Fibroblast of lung (primary cell): ENCODE results near the gene XRN2. TPM values are rescaled to one million over a fixed set of nuclear protein-coding genes. Genes with fewer than 3 reads are reported as not detected.
"Not testable (repeated sequence)": the region's sequence is repeated elsewhere in the genome, so short reads cannot be mapped to it uniquely, and the experiment has no call there.

ENCODE experiments used
- DNase-seq, 2 donors: peaks; one replicate each; pipeline versions ENCODE4 v3.0.0 to v3.0.0-alpha.2; 2010; ENCODE audit warnings: low read depth in 2 of 2
- H2AFZ ChIP-seq: 2 replicates; pipeline ENCODE4 v1.5.1; 2012; ENCODE audit warnings: low read length, control low read depth, inconsistent platforms
- H3K27ac ChIP-seq: 2 replicates; pipeline ENCODE4 v1.5.1; 2011; ENCODE audit warnings: low read length, control low read depth; ENCODE audit not compliant: insufficient read depth
- H3K27me3 ChIP-seq: 2 replicates; pipeline ENCODE4 v1.5.1; 2011; ENCODE audit warnings: mild to moderate bottlenecking, low read length; ENCODE audit not compliant: control insufficient read depth, insufficient read depth
- H3K36me3 ChIP-seq: 2 replicates; pipeline ENCODE4 v1.5.1; 2011; ENCODE audit warnings: low read length; ENCODE audit not compliant: control insufficient read depth, insufficient read depth
- H3K4me1 ChIP-seq: 2 replicates; pipeline ENCODE4 v1.5.1; 2011; ENCODE audit warnings: low read length; ENCODE audit not compliant: control insufficient read depth, insufficient read depth; ENCODE audit errors: extremely low read depth
- H3K4me2 ChIP-seq: 2 replicates; pipeline ENCODE4 v1.5.1; 2011; ENCODE audit warnings: low read length, control low read depth; ENCODE audit not compliant: insufficient read depth; ENCODE audit errors: extremely low read depth
- H3K4me3 ChIP-seq, 4 experiments: fragments of 200-600 bp in 1 of 4; sonication (generic) in 1 of 4; replicated peaks in 1 of 4; 2 replicates each; pipeline ENCODE4 v1.5.1; 2011 to 2016; ENCODE audit warnings: low read length in 4 of 4, low read depth in 3 of 4, mild to moderate bottlenecking in 3 of 4, control low read depth in 2 of 4, inconsistent platforms in 1 of 4, mixed read lengths in 1 of 4; ENCODE audit not compliant: insufficient read depth in 1 of 4; ENCODE audit errors: control extremely low read depth in 1 of 4
- H3K79me2 ChIP-seq: 2 replicates; pipeline ENCODE4 v1.5.1; 2012; ENCODE audit warnings: mild to moderate bottlenecking, low read length, inconsistent platforms; ENCODE audit not compliant: control insufficient read depth, insufficient read depth
- H3K9ac ChIP-seq: 2 replicates; pipeline ENCODE4 v1.5.1; 2011; ENCODE audit warnings: mild to moderate bottlenecking, low read length, control low read depth; ENCODE audit not compliant: insufficient read depth
- H3K9me3 ChIP-seq: 2 replicates; pipeline ENCODE4 v1.5.1; 2012; ENCODE audit warnings: low read depth, low read length; ENCODE audit not compliant: control insufficient read depth, insufficient read depth
- H4K20me1 ChIP-seq: 2 replicates; pipeline ENCODE4 v1.5.1; 2011; ENCODE audit warnings: low read length; ENCODE audit not compliant: control insufficient read depth, insufficient read depth; ENCODE audit errors: extremely low read depth
- EZH2 ChIP-seq: IDR thresholded peaks from 2 replicates; pipeline ENCODE4 v1.5.1; 2012; ENCODE audit warnings: low read length, control low read depth, mild to moderate bottlenecking; ENCODE audit errors: missing control alignments
- polyA plus RNA-seq, 2 donors: library from polyadenylated mRNA; depleted of rRNA in 1 of 2; stranded (reverse) in 1 of 2; unstranded in 1 of 2; fragments of >200 nt; gene quantifications; 2 replicates each; pipeline ENCODE4 v1.2.1, GENCODE V29; 2011 to 2012; ENCODE audit warnings: missing spikeins in 1 of 2
- total RNA-seq: library from RNA; depleted of rRNA; stranded (reverse); fragments of >200 nt; gene quantifications from 2 replicates; pipeline ENCODE4 v1.2.1, GENCODE V29; 2014
- TF ChIP-seq, protein P1 (sequence below), 2 donors: IDR thresholded peaks in 1 of 2; conservative IDR thresholded peaks in 1 of 2; 1 replicate in 1 of 2; 2 replicates in 1 of 2; pipeline ENCODE4 v1.5.1; 2011 to 2012; ENCODE audit warnings: low read length in 2 of 2, control low read depth in 1 of 2, inconsistent platforms in 1 of 2, low read depth in 1 of 2, mild to moderate bottlenecking in 1 of 2

XRN2 gene
- total and polyA plus RNA-seq, 2 donors (not counting 1 experiment from before 2014, with no cell fraction given), result 99.3 to 99.6 TPM

DNA sequence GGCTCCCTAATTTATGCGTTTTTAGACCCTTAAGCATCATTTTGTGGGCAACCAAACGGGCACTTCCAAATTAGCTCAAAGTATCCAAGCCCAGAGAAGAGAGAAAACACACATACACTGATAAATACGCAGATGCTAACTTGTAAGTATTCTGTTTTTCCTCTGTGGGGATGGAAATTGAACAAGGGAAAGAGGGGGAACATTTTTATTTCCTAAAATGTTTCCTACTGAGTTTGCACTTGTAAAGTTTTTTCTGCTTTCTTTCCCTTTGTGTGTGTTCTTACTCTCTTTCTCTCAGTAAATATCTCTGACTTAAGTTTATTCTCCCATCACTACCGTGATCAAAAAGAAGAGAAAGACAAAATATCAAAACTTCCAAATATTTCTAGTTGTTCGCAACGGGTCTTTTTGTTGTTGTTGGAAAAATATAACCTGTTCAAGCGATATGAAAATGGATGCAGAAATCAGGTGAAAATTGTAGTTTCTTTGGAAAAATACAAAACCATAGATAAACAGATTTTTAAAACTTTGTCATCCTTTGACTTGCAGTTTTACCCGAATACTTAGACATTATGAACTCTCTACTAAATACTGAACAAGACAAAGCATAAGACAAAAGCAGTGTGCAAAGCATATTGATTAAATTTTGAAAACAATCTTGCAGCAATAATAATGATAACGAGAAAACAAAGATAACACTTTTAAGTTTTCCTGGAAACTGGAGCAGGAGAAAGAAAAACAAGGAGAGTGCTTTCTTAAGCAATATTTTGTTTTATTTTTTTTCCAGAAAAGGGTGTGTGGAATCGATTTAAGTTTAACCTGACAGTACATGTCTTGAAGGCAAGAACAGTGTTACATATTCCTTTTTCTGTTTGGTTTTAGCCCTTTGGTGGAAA lies 95.2 kb downstream of the XRN2 start:
- Histone ChIP-seq H3K27ac (no peak overlapping the region), H3K36me3 (no peaks in the 10 kb centered on the region), H3K27me3 (peaks cover 51% of the 10 kb centered on the region), H3K9ac (no peak overlapping the region), H3K79me2 (no peaks in the 10 kb centered on the region), H3K4me3 (no peak overlapping the region), H4K20me1 (no peaks in the 10 kb centered on the region), H3K4me1 (no peaks in the 10 kb centered on the region), H3K9me3 (no peaks in the 10 kb centered on the region), H2AFZ (no peak overlapping the region), H3K4me2 (no peak overlapping the region)
- TF ChIP-seq, protein P1, sequence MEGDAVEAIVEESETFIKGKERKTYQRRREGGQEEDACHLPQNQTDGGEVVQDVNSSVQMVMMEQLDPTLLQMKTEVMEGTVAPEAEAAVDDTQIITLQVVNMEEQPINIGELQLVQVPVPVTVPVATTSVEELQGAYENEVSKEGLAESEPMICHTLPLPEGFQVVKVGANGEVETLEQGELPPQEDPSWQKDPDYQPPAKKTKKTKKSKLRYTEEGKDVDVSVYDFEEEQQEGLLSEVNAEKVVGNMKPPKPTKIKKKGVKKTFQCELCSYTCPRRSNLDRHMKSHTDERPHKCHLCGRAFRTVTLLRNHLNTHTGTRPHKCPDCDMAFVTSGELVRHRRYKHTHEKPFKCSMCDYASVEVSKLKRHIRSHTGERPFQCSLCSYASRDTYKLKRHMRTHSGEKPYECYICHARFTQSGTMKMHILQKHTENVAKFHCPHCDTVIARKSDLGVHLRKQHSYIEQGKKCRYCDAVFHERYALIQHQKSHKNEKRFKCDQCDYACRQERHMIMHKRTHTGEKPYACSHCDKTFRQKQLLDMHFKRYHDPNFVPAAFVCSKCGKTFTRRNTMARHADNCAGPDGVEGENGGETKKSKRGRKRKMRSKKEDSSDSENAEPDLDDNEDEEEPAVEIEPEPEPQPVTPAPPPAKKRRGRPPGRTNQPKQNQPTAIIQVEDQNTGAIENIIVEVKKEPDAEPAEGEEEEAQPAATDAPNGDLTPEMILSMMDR (conservative IDR thresholded peaks at IDR 0.05 in 1 of 2, IDR thresholded peaks at IDR 0.05 in 1 of 2; ENCODE audit: low read depth in 1 of 2, low read length in 2 of 2), result no peak
- no peak for TF ChIP-seq EZH2
- no peak for DNase-seq

DNA sequence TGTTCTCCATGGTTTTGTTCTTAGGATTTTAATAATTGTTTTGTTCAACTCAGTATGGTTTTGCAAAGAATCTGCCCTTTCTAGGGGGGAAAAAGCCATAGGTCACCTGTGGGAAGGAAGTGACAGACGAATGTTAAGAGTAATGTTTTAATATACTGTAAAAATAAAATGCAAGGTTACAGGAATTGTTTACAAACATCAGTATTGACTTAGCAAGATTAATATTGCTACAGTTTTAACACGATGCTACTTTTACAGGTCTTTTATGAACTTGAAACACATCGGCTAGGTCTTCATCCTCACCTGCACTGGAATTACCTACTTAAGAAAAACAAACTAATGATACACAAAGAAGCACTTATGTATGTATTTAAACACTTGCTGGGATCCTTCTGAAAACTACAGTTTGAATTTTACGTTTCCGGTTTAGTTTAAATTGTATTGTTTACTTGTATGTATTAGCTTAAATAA lies 95.9 kb downstream of the XRN2 start:
- peak; percentile 61 for TF ChIP-seq EZH2
- TF ChIP-seq, protein P1 (conservative IDR thresholded peaks at IDR 0.05 in 1 of 2, IDR thresholded peaks at IDR 0.05 in 1 of 2; ENCODE audit: low read depth in 1 of 2, low read length in 2 of 2), result no peak
- Histone ChIP-seq H2AFZ (no peak overlapping the region), H3K27me3 (peaks cover 51% of the 10 kb centered on the region), H4K20me1 (no peaks in the 10 kb centered on the region), H3K79me2 (no peaks in the 10 kb centered on the region), H3K9me3 (no peaks in the 10 kb centered on the region), H3K4me2 (no peak overlapping the region), H3K9ac (no peak overlapping the region), H3K4me3 (no peak overlapping the region), H3K4me1 (no peaks in the 10 kb centered on the region), H3K27ac (no peak overlapping the region), H3K36me3 (no peaks in the 10 kb centered on the region)
- DNase-seq, result no peak

DNA sequence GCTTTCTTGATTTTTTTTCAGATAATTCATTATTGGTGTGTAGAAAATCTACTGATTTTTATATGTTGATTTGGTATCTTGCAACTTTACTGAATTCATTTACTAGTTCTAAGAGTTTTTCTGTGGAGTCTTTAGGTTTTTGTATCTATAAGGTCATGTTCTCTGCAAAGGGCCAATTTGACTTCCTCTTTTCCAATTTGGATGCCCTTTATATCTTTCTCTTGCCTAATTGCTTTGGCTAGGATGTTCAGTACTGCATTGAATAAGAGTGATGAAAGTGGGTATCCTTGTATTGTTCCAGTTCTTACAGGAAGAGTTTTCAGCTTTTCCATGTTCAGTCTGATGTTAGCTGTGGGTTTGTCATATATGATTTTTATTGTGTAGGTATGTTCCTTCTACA lies 108.6 kb downstream of the XRN2 start:
- Histone ChIP-seq H3K4me3 (no peak overlapping the region), H3K4me1 (no peaks in the 10 kb centered on the region), H4K20me1 (no peaks in the 10 kb centered on the region), H3K4me2 (no peak overlapping the region), H3K9ac (no peak overlapping the region), H3K27me3 (no peaks in the 10 kb centered on the region), H3K79me2 (no peaks in the 10 kb centered on the region), H3K27ac (no peak overlapping the region), H3K36me3 (no peaks in the 10 kb centered on the region), H3K9me3 (no peaks in the 10 kb centered on the region), H2AFZ (no peak overlapping the region)
- TF ChIP-seq EZH2, result no peak
- TF ChIP-seq, protein P1 (conservative IDR thresholded peaks at IDR 0.05 in 1 of 2, IDR thresholded peaks at IDR 0.05 in 1 of 2; ENCODE audit: low read depth in 1 of 2, low read length in 2 of 2), result no peak
- no peak for DNase-seq

DNA sequence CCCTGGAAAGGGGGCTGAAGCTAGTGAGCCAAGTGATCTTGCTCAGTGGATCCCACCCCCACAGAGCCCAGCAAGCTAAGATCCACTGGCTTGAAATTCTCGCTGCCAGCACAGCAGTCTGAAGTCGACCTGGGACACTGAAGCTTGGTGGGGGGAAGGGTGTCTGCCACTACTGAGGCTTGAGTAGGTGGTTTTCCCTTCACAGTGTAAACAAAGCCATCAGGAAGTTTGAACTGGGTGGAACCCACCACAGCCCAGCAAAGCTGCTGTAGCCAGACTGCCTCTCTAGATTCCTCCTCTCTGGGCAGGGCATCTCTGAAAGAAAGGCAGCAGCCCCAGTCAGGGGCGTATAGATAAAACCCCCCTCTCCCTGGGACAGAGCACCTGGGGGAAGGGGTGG lies 110.9 kb downstream of the XRN2 start:
- not testable (repeated sequence) for H3K4me1 ChIP-seq, H3K4me3 ChIP-seq, H3K9ac ChIP-seq, H4K20me1 ChIP-seq, H3K79me2 ChIP-seq, H2AFZ ChIP-seq, H3K9me3 ChIP-seq, H3K27me3 ChIP-seq, H3K36me3 ChIP-seq, H3K4me2 ChIP-seq, H3K27ac ChIP-seq, DNase-seq
